Cortex of kidney (tissue), 1 donor: ENCODE measurements around the gene ZNF787.
"Not testable (repeated sequence)": the region's sequence is repeated elsewhere in the genome, so short reads cannot be mapped to it uniquely, and the experiment has no call there.

Experiments used
- DNase-seq: peaks from one replicate; lab custom pipeline; 2025; lab: John Stamatoyannopoulos, UW

ZNF787 gene

GRCh38 chr19:56121180-56122167 is at the start of gene ZNF787:
TSS of gene ZNF787 (minus strand) at chr19:56121295. CDS start at chr19:56103217, 18,078 bp downstream.
- DNase-seq, result peak; percentile 95

GRCh38 chr19:56170261-56170660 is 49.2 kb upstream of the ZNF787 start:
- DNase-seq, result no peak

GRCh38 chr19:56167064-56167578 is 46.0 kb upstream of the ZNF787 start:
- no peak for DNase-seq

GRCh38 chr19:56163097-56163496 is 42.0 kb upstream of the ZNF787 start:
- no peak for DNase-seq

GRCh38 chr19:56162258-56162657 is 41.2 kb upstream of the ZNF787 start:
- no peak for DNase-seq

- DNase-seq, result no peak
Measured at GRCh38 chr19:56161534-56161933, 40.4 kb upstream of the ZNF787 start.

GRCh38 chr19:56159622-56160271 is 38.7 kb upstream of the ZNF787 start:
- DNase-seq, result no peak

GRCh38 chr19:56159009-56159559 is 38.0 kb upstream of the ZNF787 start:
- DNase-seq, result no peak

GRCh38 chr19:56158170-56158757 is 37.2 kb upstream of the ZNF787 start:
- DNase-seq, result no peak

- DNase-seq, result no peak
Measured at GRCh38 chr19:56156768-56157167, 35.7 kb upstream of the ZNF787 start.

GRCh38 chr19:56155124-56155687 is 34.1 kb upstream of the ZNF787 start:
- no peak for DNase-seq

GRCh38 chr19:56153507-56153906 is 32.4 kb upstream of the ZNF787 start:
- no peak for DNase-seq

GRCh38 chr19:56152644-56153043 is 31.5 kb upstream of the ZNF787 start:
- DNase-seq, result no peak

GRCh38 chr19:56150358-56150757 is 29.3 kb upstream of the ZNF787 start:
- no peak for DNase-seq

GRCh38 chr19:56149656-56150038 is 28.6 kb upstream of the ZNF787 start:
- DNase-seq, result no peak

GRCh38 chr19:56148955-56149655 is 28.0 kb upstream of the ZNF787 start:
- not testable (repeated sequence) for DNase-seq

- no peak for DNase-seq
Measured at GRCh38 chr19:56148096-56148495, 27.0 kb upstream of the ZNF787 start.

- no peak for DNase-seq
Measured at GRCh38 chr19:56147307-56147706, 26.2 kb upstream of the ZNF787 start.

- no peak for DNase-seq
Measured at GRCh38 chr19:56146904-56147303, 25.8 kb upstream of the ZNF787 start.

GRCh38 chr19:56145698-56146097 is 24.6 kb upstream of the ZNF787 start:
- no peak for DNase-seq

GRCh38 chr19:56144831-56145230 is 23.7 kb upstream of the ZNF787 start:
- DNase-seq, result no peak
